Measurements from ENCODE around the gene AGRN.
"Not testable (repeated sequence)": the region's sequence is repeated elsewhere in the genome, so short reads cannot be mapped to it uniquely, and the experiment has no call there.

AGRN gene

DNA sequence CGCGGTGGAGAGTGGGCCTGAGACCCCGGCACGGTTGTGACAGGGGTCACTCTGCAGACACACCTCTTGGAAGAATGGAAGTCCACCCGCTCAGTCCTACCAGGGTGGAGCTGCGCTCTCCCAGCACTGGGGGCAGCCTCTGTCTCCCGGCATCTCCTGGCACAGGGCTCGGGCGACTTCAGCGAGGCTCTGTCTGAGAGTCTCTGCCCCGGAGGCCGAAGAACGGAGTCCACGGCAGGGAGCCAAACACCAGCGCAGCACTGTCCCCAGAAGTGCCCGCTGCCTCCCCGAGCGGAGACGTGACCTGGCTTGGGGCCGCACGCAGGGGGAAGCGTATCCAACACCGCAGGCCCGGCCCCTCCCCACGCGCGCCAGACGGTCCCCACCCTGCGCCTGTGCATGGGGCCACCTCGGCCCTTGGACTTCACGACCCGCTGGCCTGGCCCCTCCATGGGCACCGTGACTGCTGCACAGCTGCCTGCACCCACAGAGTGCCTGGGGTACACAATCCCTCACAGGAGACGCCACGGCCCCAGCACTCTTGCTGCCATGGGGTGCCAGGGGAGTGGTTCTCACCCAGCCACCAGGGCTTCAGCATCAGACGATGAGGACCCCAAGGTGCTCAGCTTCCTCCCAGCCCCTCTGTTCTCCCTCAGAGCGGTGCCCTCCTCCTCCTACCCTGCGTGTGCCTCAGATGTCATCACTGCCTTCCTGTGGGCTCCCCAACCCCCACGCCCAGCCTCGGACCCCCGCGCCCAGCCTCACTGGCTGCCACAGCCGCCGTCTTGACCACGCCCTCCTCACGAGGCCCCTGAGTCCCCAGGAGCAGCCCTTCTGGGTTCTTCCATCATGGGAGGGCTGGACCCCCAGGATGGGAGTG is 69.1 kb downstream of the AGRN start:
- in situ Hi-C loops (cut with MboI; ENCODE audit: low sequenced_read_pairs), result no loop called here

GRCh38 chr1:1089731-1090423 is 70.0 kb downstream of the AGRN start:
- in situ Hi-C loops (cut with MboI; ENCODE audit: low sequenced_read_pairs), result no loop called here

- in situ Hi-C loops (cut with MboI; ENCODE audit: low sequenced_read_pairs), result no loop called here
These were observed 70.8 kb downstream of the AGRN start for GRCh38 chr1:1090424-1091343.

DNA sequence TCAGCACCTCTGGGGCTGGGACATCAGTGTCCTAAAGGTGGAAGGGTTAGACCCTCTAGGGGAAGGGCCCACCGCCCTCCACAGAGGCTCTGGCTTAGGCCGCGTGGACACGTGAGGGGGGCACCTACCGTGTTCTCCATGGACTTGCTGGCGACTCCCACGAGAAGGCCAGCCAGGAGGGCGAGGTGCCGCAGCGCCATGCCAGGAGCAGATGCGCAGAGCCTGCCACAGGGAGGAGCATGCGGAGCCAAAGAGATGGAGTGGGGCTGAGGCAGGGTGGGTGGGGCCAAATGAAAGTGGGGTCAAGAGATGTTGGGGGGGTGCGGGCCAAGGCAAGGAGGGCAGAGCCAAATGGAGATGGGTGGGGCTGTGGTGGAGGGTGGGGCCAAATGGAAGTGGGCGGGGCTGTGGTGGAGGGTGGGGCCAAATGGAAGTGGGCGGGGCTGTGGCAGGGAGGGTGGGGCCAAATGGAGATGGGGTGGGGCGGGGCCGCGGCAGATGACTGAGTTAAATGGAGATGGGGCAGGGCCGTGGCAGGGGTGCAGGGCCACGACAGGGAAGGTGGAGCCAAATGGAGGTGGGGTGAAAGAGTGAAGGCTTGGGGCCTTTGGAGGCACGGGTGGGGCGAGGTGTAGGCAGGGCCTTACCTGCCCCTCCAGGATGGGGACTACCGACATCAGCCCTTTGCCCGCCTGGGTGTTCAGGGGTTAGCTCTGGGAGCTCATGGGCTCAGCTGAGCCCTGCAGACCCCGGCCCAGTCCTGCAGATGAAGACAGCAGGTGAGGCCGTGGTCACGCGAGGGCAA is 71.6 kb downstream of the AGRN start:
- in situ Hi-C loops (cut with MboI; ENCODE audit: low sequenced_read_pairs), result no loop called here

DNA sequence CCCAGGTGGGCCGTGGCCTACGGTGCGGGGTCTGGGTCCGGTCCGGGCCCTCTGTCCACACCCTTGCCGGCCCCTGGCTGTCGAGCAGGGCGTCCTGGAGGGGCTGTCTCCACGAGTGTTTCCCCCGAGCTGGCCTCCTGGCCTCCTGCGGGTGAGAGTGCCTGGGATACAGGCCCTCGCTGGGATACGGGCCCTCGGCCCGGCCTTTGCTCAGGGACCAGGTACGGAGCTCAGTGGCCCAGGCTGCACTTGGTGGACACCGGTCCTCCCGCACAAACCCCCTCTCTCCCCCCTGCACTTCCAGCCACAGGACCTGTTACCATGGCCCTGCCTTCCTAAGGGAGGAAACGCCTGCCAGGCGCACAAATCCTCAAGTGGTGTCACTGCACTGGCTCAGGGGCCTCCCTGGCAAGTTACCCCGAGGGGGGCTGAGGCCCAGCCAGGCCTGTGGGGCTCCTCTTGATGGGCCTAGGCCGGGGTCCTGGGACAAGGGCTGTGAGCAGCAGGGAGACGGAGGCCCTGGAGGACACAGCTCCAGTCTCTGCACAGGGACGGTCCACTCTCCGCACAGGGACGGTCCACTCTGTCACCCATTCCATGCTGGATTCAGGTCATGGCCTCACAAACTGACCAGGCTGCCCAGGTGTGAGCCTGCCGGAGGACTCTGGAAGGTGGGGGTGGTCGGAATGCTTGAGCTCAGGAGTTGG is 72.4 kb downstream of the AGRN start:
- in situ Hi-C loops (cut with MboI; ENCODE audit: low sequenced_read_pairs), result no loop called here

GRCh38 chr1:1092894-1093609 is 73.1 kb downstream of the AGRN start:
- in situ Hi-C loops (cut with MboI; ENCODE audit: low sequenced_read_pairs), result no loop called here

DNA sequence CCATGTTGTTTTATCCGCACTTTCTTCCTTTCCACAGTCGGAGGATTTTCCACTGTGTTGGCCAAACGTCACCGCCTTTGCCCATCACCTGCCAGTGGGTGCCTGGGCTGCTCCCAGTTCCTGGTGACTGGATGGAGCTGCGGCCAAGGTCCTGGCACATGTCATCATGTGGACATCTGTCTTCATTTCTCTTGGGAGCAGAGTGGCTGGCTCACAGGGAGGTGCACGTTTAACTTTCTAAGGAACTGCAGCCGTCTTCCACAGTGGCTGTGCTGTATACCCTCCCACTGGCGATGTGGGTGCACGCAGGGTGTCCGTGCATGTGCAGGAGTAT is 73.7 kb downstream of the AGRN start:
- in situ Hi-C loops (cut with MboI; ENCODE audit: low sequenced_read_pairs), result no loop called here

- in situ Hi-C loops (cut with MboI; ENCODE audit: low sequenced_read_pairs), result no loop called here
These were observed 75.1 kb downstream of the AGRN start for GRCh38 chr1:1094981-1095380.

GRCh38 chr1:1096136-1096535 is 76.2 kb downstream of the AGRN start:
- in situ Hi-C loops (cut with MboI; ENCODE audit: low sequenced_read_pairs), result not testable (repeated sequence)

DNA sequence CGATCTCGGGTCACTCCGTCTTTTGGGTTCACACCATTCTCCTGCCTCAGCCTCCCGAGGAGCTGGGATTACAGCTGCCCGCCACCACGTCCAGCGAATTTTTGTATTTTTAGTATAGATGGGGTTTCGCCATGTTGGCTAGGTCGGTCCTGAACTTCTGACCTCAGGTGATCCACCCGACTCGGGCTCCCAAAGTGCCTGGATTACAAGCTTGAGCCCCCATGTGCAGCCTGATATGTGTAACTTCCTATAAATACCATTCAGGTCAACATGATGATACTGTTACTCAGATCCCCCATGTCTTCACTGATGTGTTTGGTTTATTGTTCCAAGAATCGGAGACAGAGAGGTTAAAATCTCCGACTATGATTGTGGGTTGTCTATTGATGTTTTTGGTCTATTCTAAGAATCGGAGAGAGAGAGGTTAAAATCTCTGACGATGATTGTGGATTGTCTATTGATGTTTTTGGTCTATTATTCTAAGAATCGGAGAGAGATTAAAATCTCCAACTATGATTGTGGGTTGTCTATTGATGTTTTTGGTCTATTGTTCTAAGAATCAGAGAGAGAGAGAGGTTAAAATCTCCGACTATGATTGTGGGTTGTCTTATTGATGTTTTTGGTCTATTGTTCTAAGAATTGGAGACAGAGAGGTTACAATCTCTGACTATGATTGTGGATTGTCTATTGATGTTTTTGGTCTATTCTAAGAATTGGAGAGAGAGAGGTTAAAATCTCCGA is 78.9 kb downstream of the AGRN start:
- in situ Hi-C loops (cut with MboI; ENCODE audit: low sequenced_read_pairs), result no loop called here

DNA sequence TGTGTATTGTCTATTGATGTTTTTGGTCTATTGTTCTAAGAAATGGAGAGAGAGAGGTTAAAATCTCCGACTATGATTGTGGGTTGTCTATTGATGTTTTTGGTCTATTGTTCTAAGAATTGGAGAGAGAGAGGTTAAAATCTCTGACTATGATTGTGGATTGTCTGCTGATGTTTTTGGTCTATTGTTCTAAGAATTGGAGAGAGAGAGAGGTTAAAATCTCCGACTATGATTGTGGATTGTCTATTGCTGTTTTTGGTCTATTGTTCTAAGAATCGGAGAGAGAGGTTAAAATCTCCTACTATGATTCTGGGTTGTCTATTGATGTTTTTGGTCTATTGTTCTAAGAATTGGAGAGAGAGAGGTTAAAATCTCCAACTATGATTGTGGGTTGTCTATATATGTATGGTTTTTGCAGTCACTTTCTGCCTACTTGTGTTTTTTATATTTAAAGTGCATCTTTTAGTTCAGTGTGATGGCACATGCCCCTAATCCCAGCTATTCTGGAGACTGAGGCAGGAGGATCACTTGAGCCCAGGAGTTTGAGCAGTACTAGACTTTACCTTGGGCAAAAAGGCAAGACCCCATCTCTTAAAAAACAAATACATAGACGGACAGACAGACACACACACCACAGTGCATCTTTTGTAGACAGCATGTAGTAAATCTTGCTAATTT is 79.7 kb downstream of the AGRN start:
- in situ Hi-C loops (cut with MboI; ENCODE audit: low sequenced_read_pairs), result no loop called here

DNA sequence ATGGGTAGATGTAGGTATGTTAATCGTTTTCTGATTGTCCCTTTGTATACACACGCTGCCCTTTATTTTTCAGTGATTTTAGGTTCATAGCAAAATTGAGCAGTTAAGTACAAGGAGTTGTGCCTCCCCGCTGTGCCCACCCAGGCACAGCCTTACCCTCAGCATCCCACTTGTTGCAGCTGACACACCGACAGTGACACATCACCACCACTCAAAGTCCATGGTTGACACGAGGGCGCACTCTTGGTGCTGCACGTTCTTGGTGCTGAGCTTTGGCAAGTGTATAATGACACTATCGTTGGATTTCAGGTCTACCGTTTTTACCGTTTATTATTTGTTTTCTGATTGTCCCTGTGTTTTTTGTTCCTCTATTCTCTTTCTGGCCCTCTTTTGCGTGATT is 80.4 kb downstream of the AGRN start:
- in situ Hi-C loops (cut with MboI; ENCODE audit: low sequenced_read_pairs), result no loop called here

DNA sequence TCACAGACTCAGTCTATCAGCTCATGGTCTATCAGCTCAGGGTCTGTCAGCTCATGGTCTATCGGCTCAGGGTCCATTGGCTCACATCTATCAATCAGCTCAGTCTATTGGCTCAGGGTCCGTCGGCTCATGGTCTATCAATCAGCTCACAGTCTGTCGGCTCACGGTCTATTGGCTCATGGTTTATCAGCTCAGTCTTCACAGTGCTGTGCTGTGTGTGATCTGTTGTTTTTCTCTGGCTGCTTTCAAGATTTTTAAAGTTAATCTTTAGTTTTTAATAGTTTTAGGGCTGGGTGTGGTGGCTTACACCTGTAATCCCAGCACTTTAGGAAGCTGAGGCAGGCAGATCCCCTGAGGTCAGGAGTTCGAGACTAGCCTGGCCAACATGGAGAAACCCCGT is 81.6 kb downstream of the AGRN start:
- in situ Hi-C loops (cut with MboI; ENCODE audit: low sequenced_read_pairs), result no loop called here

- in situ Hi-C loops (cut with MboI; ENCODE audit: low sequenced_read_pairs), result not testable (repeated sequence)
These were observed 84.2 kb downstream of the AGRN start for GRCh38 chr1:1104152-1104551.

Data from hTERT RPE-1 (cell line).